ENCODE measurements around the gene MIB2.

MIB2 gene

GRCh38 chr1:1598720-1599029 lies 16.6 kb upstream of the MIB2 start:
- no peak for DNase-seq

GRCh38 chr1:1599030-1599934 lies 16.0 kb upstream of the MIB2 start:
- DNase-seq = no peak

- no peak for DNase-seq
Observed at GRCh38 chr1:1599935-1600860, 15.1 kb upstream of the MIB2 start, which contains the start of gene FNDC10. Gene FNDC10, minus strand, starts transcription at chr1:1600135. Its CDS starts 120 bp downstream, at chr1:1600015.

GRCh38 chr1:1600861-1601563 lies 14.3 kb upstream of the MIB2 start:
- no peak for DNase-seq

GRCh38 chr1:1601564-1602303 lies 13.6 kb upstream of the MIB2 start:
- no peak for DNase-seq

- no peak for DNase-seq
Observed at GRCh38 chr1:1602304-1602967, 12.9 kb upstream of the MIB2 start.

GRCh38 chr1:1602968-1603506 lies 12.3 kb upstream of the MIB2 start:
- DNase-seq = no peak

- DNase-seq = no peak
Observed at GRCh38 chr1:1603671-1604373, 11.5 kb upstream of the MIB2 start.

- no peak for DNase-seq
Observed at GRCh38 chr1:1604374-1605033, 10.8 kb upstream of the MIB2 start.

GRCh38 chr1:1605034-1605591 lies 10.2 kb upstream of the MIB2 start:
- no peak for DNase-seq

GRCh38 chr1:1605724-1606123 lies 9.6 kb upstream of the MIB2 start:
- no peak for DNase-seq

GRCh38 chr1:1606232-1606631 lies 9.1 kb upstream of the MIB2 start:
- DNase-seq = no peak

GRCh38 chr1:1609822-1610485 lies 5.3 kb upstream of the MIB2 start:
- DNase-seq = no peak

GRCh38 chr1:1610796-1611195 lies 4.5 kb upstream of the MIB2 start:
- DNase-seq = no peak

GRCh38 chr1:1612104-1612400 lies 3.2 kb upstream of the MIB2 start:
- DNase-seq = no peak

- no peak for DNase-seq
Observed at GRCh38 chr1:1613509-1614082, 1.7 kb upstream of the MIB2 start.

GRCh38 chr1:1614204-1614953 lies 921 bp upstream of the MIB2 start:
- no peak for DNase-seq

GRCh38 chr1:1614954-1615255 lies 395 bp upstream of the MIB2 start:
- no peak for DNase-seq
